Measurements from ENCODE around the gene DDX4.

The DDX4 gene

GRCh38 chr5:55763746-55764420, 26.0 kb downstream of the DDX4 start:
- Histone ChIP-seq H3K27me3 (ENCODE audit: insufficient read depth, poor library complexity, severe bottlenecking) (no peaks in the 10 kb centered on the region), H3K27ac (replicated peaks) (no peak overlapping the region), H3K4me3 (replicated peaks; ENCODE audit: insufficient read depth, low read length) (no peak overlapping the region)
- DNase-seq (ENCODE audit: low read depth in 1 of 2, low spot score in 1 of 2), result no peak
- TF ChIP-seq CTCF (IDR thresholded peaks at IDR 0.05; ENCODE audit: insufficient read depth, low read length), result no peak
- no peak for TF ChIP-seq POLR2AphosphoS5 (IDR thresholded peaks at IDR 0.05; ENCODE audit: low read depth)
- TF ChIP-seq SPI1 (IDR thresholded peaks at IDR 0.05; ENCODE audit: borderline replicate concordance, low read depth), result no peak
- no peak for TF ChIP-seq REST (IDR thresholded peaks at IDR 0.05; ENCODE audit: insufficient replicate concordance, low read depth)
- TF ChIP-seq GABPA (IDR thresholded peaks at IDR 0.05; ENCODE audit: low read depth), result no peak

GRCh38 chr5:55768279-55768678, 30.4 kb downstream of the DDX4 start:
- no peak overlapping the region for H3K27ac ChIP-seq (replicated peaks)
- no peak for TF ChIP-seq GABPA (IDR thresholded peaks at IDR 0.05; ENCODE audit: low read depth)
- no peak for TF ChIP-seq REST (IDR thresholded peaks at IDR 0.05; ENCODE audit: insufficient replicate concordance, low read depth)
- TF ChIP-seq CTCF (IDR thresholded peaks at IDR 0.05; ENCODE audit: insufficient read depth, low read length), result no peak
- no peak for TF ChIP-seq SPI1 (IDR thresholded peaks at IDR 0.05; ENCODE audit: borderline replicate concordance, low read depth)
- no peak for TF ChIP-seq POLR2AphosphoS5 (IDR thresholded peaks at IDR 0.05; ENCODE audit: low read depth)
- no peaks in the 10 kb centered on the region for H3K27me3 ChIP-seq (ENCODE audit: insufficient read depth, poor library complexity, severe bottlenecking)
- H3K4me3 ChIP-seq (replicated peaks; ENCODE audit: insufficient read depth, low read length), result no peak overlapping the region
- no peak for DNase-seq (ENCODE audit: low read depth in 1 of 2, low spot score in 1 of 2)

GRCh38 chr5:55771175-55771655, 33.4 kb downstream of the DDX4 start:
- no peak overlapping the region for H3K4me3 ChIP-seq (replicated peaks; ENCODE audit: insufficient read depth, low read length)

More at GRCh38 chr5:55771175-55771655, 33.4 kb downstream of the DDX4 start:
- no peaks in the 10 kb centered on the region for H3K27me3 ChIP-seq (ENCODE audit: insufficient read depth, poor library complexity, severe bottlenecking)
- DNase-seq (ENCODE audit: low read depth in 1 of 2, low spot score in 1 of 2), result no peak
- TF ChIP-seq CTCF (IDR thresholded peaks at IDR 0.05; ENCODE audit: insufficient read depth, low read length) (no peak), REST (IDR thresholded peaks at IDR 0.05; ENCODE audit: insufficient replicate concordance, low read depth) (no peak), POLR2AphosphoS5 (IDR thresholded peaks at IDR 0.05; ENCODE audit: low read depth) (no peak), SPI1 (IDR thresholded peaks at IDR 0.05; ENCODE audit: borderline replicate concordance, low read depth) (no peak), GABPA (IDR thresholded peaks at IDR 0.05; ENCODE audit: low read depth) (no peak)
- H3K27ac ChIP-seq (replicated peaks), result no peak overlapping the region
